SK-N-SH treated with all-trans-retinoic acid at 6 μM for 48 hours (cell line): ENCODE results near the gene RBM34.
"Not testable (repeated sequence)": the region's sequence is repeated elsewhere in the genome, so short reads cannot be mapped to it uniquely, and the experiment has no call there.

ENCODE experiments used
- ATAC-seq: fragments of 200-7000 bp; cut with Tn5 transposase; 3 replicates; pipeline ENCODE4 v1.9.1; 2020; ENCODE audit warnings: mild to moderate bottlenecking, moderate library complexity
- BACH2 ChIP-seq: fragments of 250-450 bp; sonication (Bioruptor Pico); IDR thresholded peaks from 2 replicates; pipeline ENCODE4 v1.9.0; 2021; ENCODE audit warnings: mild to moderate bottlenecking, borderline replicate concordance
- CREB5 ChIP-seq: fragments of 250-450 bp; sonication (Bioruptor Pico); IDR thresholded peaks from 2 replicates; pipeline ENCODE4 v1.5.1; 2020; ENCODE audit warnings: low read depth, mild to moderate bottlenecking, moderate library complexity
- CSDC2 ChIP-seq: fragments of 250-450 bp; sonication (Bioruptor Pico); IDR thresholded peaks from 2 replicates; pipeline ENCODE4 v1.5.0; 2020; ENCODE audit warnings: mild to moderate bottlenecking, moderate library complexity
- CSRNP3 ChIP-seq: fragments of 250-450 bp; sonication (Bioruptor Pico); IDR thresholded peaks from 2 replicates; pipeline ENCODE4 v1.5.1; 2021; ENCODE audit warnings: mild to moderate bottlenecking, moderate library complexity
- ESRRG ChIP-seq: fragments of 250-450 bp; sonication (Bioruptor Pico); IDR thresholded peaks from 2 replicates; pipeline ENCODE4 v1.6.1; 2021; ENCODE audit warnings: mild to moderate bottlenecking
- GLIS3 ChIP-seq: fragments of 250-450 bp; sonication (Bioruptor Pico); IDR thresholded peaks from 2 replicates; pipeline ENCODE4 v1.5.0; 2020; ENCODE audit warnings: mild to moderate bottlenecking, moderate library complexity
- ISL1 ChIP-seq: fragments of 250-450 bp; sonication (Bioruptor Pico); IDR thresholded peaks from 2 replicates; pipeline ENCODE4 v2.1.2; 2022; ENCODE audit warnings: mild to moderate bottlenecking, moderate library complexity
- OSR1 ChIP-seq: fragments of 250-450 bp; sonication (Bioruptor Pico); IDR thresholded peaks from 2 replicates; pipeline ENCODE4 v1.8.0; 2022; ENCODE audit warnings: moderate library complexity, mild to moderate bottlenecking, inconsistent platforms
- PATZ1 ChIP-seq: fragments of 250-450 bp; sonication (Bioruptor Pico); IDR thresholded peaks from 2 replicates; pipeline ENCODE4 v1.8.0; 2020; ENCODE audit warnings: mild to moderate bottlenecking, moderate library complexity, borderline replicate concordance
- POU6F1 ChIP-seq: fragments of 250-450 bp; sonication (Bioruptor Pico); IDR thresholded peaks from 2 replicates; pipeline ENCODE4 v1.8.0; 2021; ENCODE audit warnings: low read depth, mild to moderate bottlenecking, moderate library complexity, borderline replicate concordance
- PPARA ChIP-seq: fragments of 250-450 bp; sonication (Bioruptor Pico); IDR thresholded peaks from 2 replicates; pipeline ENCODE4 v1.5.0; 2020; ENCODE audit warnings: mild to moderate bottlenecking, borderline replicate concordance
- RARB ChIP-seq: fragments of 250-450 bp; sonication (Bioruptor Pico); IDR thresholded peaks from 2 replicates; pipeline ENCODE4 v1.8.0; 2021; ENCODE audit warnings: mild to moderate bottlenecking, moderate library complexity
- TCF4 ChIP-seq: fragments of 250-450 bp; sonication (Bioruptor Pico); IDR thresholded peaks from 2 replicates; pipeline ENCODE4 v1.8.0; 2021; ENCODE audit warnings: mild to moderate bottlenecking, moderate library complexity, borderline replicate concordance
- TSHZ2 ChIP-seq: fragments of 250-450 bp; sonication (Bioruptor Pico); IDR thresholded peaks from 2 replicates; pipeline ENCODE4 v1.5.0; 2020; ENCODE audit warnings: mild to moderate bottlenecking, moderate library complexity
- ZC3H10 ChIP-seq: fragments of 250-450 bp; sonication (Bioruptor Pico); IDR thresholded peaks from 2 replicates; pipeline ENCODE4 v1.5.1; 2021; ENCODE audit warnings: mild to moderate bottlenecking, moderate library complexity
- ZFP30 ChIP-seq: fragments of 450-650 bp; formaldehyde crosslinking; IDR thresholded peaks from 2 replicates; pipeline ENCODE4 v1.5.0; 2022; ENCODE audit warnings: mild to moderate bottlenecking, moderate library complexity
- ZNF565 ChIP-seq: fragments of 450-650 bp; formaldehyde crosslinking; conservative IDR thresholded peaks from 2 replicates; pipeline ENCODE4 v1.5.0; 2020; ENCODE audit warnings: low read depth, mild to moderate bottlenecking, moderate library complexity
- ZNF8 ChIP-seq: fragments of 450-650 bp; formaldehyde crosslinking; IDR thresholded peaks from 2 replicates; pipeline ENCODE4 v1.5.0; 2020; ENCODE audit warnings: mild to moderate bottlenecking, moderate library complexity

RBM34 gene

GRCh38 chr1:235088907-235089306, 72.1 kb downstream of the RBM34 start:
- TF ChIP-seq CSDC2 (CRISPR knock-in tag) (no peak), ISL1 (CRISPR knock-in tag) (no peak), ZNF8 (CRISPR knock-in tag) (no peak), ZNF565 (CRISPR knock-in tag) (no peak), POU6F1 (CRISPR knock-in tag) (no peak), PATZ1 (CRISPR knock-in tag) (no peak), OSR1 (no peak), ZFP30 (CRISPR knock-in tag) (no peak), ZC3H10 (CRISPR knock-in tag) (no peak), GLIS3 (no peak), BACH2 (CRISPR knock-in tag) (no peak), TCF4 (CRISPR knock-in tag) (no peak), PPARA (CRISPR knock-in tag) (no peak)
- ATAC-seq = no peak

- ATAC-seq = no peak
Observed at GRCh38 chr1:235088430-235088829, 72.6 kb downstream of the RBM34 start.

GRCh38 chr1:235087906-235088305, 73.1 kb downstream of the RBM34 start:
- TF ChIP-seq TCF4 (CRISPR knock-in tag) (no peak), PPARA (CRISPR knock-in tag) (no peak), OSR1 (no peak), RARB (CRISPR knock-in tag) (no peak), CSRNP3 (CRISPR knock-in tag) (no peak), ESRRG (no peak), BACH2 (CRISPR knock-in tag) (no peak), ZFP30 (CRISPR knock-in tag) (no peak), CREB5 (CRISPR knock-in tag) (no peak), ZNF565 (CRISPR knock-in tag) (no peak), TSHZ2 (CRISPR knock-in tag) (no peak), POU6F1 (CRISPR knock-in tag) (no peak)
- no peak for ATAC-seq

More at GRCh38 chr1:235088430-235088829, 72.6 kb downstream of the RBM34 start:
- TF ChIP-seq ZNF565 (CRISPR knock-in tag) (no peak), ZNF8 (CRISPR knock-in tag) (no peak)

GRCh38 chr1:235085411-235086117, 75.5 kb downstream of the RBM34 start:
- ATAC-seq = not testable (repeated sequence)
